Bronchus fibroblast of lung (primary cell): Measurements from ENCODE around the gene HSD17B8. TPM values are rescaled to one million over a fixed set of nuclear protein-coding genes. Genes with fewer than 3 reads are reported as not detected.

ENCODE experiments used
- total RNA-seq: library from RNA; depleted of rRNA; stranded (reverse); fragments of >200 nt; gene quantifications from 2 replicates; pipeline ENCODE4 v1.2.3, GENCODE V29; 2015

HSD17B8 gene
- total RNA-seq = 10.7 and 11.1 TPM in 2 replicates

DNA sequence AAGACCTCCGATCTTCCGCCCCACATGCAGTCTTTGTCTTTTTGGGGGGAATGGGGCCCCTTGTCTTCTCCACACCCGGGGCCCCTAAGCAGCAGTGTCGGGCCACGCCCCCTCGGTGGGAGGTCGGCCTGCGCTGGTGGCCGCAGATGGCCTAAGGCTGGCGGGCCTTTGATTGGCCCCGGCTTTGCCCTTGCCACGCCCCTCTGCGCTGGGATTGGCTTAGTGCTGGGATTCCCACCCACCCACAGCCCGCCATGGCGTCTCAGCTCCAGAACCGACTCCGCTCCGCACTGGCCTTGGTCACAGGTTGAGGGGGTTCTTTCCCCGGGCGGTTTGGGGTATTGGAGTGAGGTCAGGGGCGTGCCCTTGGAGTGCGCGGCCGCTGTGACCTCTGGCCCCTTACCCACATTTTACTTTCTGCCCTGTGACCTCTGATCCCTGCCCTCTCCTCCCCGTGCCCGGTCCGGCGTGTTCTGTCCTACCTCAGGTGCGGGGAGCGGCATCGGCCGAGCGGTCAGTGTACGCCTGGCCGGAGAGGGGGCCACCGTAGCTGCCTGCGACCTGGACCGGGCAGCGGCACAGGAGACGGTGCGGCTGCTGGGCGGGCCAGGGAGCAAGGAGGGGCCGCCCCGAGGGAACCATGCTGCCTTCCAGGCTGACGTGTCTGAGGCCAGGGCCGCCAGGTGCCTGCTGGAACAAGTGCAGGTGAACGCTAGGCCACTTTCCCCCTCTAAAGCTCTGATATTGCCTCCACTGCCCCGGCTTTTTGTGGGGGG lies at the start of gene HSD17B8:
HSD17B8 (plus strand) TSS at position 241 of the 776 bp plus-strand sequence; CDS start at position 255, 14 bp downstream.

DNA sequence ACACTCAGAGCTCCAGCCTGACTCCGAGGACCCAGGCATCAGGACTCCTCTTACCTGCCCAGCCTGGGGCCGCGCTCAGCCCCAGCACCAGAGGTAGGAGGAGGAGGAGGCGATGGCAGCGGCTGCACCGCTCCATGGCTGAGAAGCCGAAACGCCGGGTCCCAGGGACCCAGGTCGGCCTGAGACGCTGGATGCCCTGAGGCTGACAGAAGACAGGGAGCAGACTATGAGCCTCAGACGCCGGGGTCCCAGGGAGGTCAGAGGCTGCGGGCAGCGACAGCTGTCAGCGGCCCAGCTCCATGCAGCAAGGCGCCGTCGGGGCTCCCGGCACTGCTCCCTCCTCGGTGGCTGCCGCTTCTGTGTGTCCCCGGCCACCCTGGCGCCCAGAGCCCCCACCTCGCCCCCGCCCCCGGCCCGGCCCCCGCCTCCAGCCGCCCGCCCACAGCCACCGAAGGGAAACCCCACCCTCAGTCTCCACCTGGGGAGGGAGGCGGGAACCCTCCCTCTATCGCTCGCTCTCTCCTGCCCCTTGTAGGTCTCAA lies 12.3 kb upstream of the HSD17B8 start, which contains the start of gene COL11A2:
COL11A2 (minus strand) TSS at position 363 of the 542 bp plus-strand sequence; CDS start at position 136, 227 bp downstream.

DNA sequence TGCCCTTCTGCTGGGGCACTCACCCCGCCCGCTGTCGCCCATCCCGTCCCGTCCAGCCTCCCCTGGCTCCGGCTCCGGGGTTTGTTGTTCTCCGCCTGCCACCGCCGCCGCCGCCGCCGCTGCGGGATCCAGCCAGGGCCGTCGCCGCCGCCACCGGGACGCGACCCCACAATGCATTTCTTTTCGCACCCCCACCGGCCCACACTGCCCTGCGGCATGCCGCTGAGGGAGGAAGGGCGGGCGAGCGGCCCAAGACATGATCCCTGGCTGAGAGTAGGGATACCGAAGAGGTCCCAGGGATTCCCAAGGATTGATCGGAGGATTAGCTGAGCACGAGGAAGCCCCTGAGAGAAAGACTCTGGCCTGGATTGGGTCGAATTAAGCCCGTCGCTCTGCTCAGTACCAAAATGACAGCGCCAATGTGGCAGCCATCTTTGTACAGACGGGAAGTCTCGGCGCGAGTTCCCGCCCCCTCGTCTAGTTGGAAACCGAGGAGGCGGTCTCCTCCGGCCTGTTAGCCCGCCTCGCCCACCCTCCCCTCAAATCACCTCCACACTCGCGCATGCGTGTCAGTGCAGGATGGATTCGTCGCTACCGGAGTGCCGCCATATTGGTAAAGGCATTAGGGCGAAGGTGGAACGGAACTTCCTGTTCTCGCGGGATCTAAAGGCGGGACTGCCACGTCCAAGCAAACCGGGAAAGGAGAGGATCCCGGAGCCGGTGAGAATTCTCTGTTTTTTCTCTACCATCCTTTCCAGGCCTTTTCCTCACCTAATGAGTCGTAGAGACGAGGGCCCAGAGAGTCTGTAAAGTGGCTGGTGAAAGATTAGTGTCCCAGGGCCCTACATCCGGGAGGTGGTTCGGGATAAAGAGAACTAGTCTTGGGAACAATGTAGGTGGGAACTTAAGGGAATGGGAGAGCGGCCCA lies 4.0 kb upstream of the HSD17B8 start, which contains the start of the genes RXRB and SLC39A7:
RXRB (minus strand) TSS at position 447 of the 928 bp plus-strand sequence; CDS start at position 258, 189 bp downstream.
SLC39A7 (plus strand) TSS at position 649 of the 928 bp plus-strand sequence. CDS start 379 bp downstream, outside the sequence.

DNA sequence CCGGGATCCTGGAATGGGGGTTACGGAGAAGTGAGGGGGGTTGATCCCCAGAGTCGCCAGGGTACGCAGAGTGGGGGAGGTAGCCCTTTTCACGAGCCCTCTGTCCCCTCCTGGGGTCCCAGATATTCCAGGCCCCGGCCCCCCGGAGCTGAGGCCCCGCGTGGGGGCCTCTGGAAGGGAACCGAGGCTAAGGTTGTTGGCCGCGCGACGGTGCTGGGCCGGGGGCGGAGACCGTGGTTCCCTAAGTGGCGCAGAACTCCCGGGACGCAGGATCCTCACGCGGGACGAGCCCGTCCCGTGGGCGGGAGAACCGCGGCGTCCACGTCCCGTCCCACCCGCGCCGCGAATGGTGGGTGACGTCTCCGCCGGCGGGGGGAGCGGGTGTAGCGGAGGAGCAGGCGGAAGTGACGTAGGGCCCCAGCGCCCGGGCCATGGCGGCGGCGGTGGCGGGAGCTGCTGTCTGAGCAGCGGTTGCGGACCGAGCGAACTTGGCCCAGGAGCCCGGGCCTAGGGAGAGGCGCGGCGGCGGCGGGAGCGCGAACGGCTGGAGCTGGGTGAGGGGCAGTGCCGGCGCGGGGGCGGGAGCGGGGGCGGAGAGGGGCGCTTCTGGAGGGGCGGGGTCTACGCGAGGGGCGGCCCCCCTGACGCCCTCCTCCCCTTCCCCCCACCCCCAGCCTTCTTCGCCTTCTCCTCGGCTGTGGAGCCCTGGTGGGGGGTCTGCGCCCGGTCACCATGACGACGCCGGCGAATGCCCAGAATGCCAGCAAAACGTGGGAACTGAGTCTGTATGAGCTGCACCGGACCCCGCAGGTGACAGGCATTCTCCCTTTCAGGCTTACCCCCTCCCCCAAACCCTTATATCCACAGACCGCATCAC lies 3.9 kb downstream of the HSD17B8 start, which contains the start of gene RING1:
RING1 (plus strand) TSS at position 410 of the 877 bp plus-strand sequence; CDS start at position 733, 323 bp downstream.

Other genes starting within 250 kb of the HSD17B8 start
- gene BRD2, start 236.1 kb upstream of the HSD17B8 start, total RNA-seq = 85.8 and 87.9 TPM in 2 replicates
- not detected in 2 replicates for gene HLA-DOA, start 195.1 kb upstream of the HSD17B8 start, total RNA-seq
- gene HLA-DPA1, start 131.0 kb upstream of the HSD17B8 start, total RNA-seq = 0.50 TPM in 1 of 2 replicates, not detected in the other
- gene HLA-DPB1, start 128.7 kb upstream of the HSD17B8 start, total RNA-seq = 4.0 TPM in 1 of 2 replicates, not detected in the other
- 0.15 and 1.2 TPM in 2 replicates for gene COL11A2, start 12.2 kb upstream of the HSD17B8 start, total RNA-seq
- 22.2 and 23.2 TPM in 2 replicates for gene RXRB, start 4.0 kb upstream of the HSD17B8 start, total RNA-seq
- gene SLC39A7, start 3.8 kb upstream of the HSD17B8 start, total RNA-seq = 126 and 133 TPM in 2 replicates
- gene RING1, start 3.8 kb downstream of the HSD17B8 start, total RNA-seq = 12.9 and 13.2 TPM in 2 replicates
- 29.3 and 29.9 TPM in 2 replicates for gene VPS52, start 67.2 kb downstream of the HSD17B8 start, total RNA-seq
- gene RPS18, start 67.4 kb downstream of the HSD17B8 start, total RNA-seq = 4,367 and 4,951 TPM in 2 replicates
- gene B3GALT4, start 72.5 kb downstream of the HSD17B8 start, total RNA-seq = 4.4 and 4.9 TPM in 2 replicates
- gene WDR46, start 84.6 kb downstream of the HSD17B8 start, total RNA-seq = 74.8 and 75.7 TPM in 2 replicates
- gene PFDN6, start 84.9 kb downstream of the HSD17B8 start, total RNA-seq = 87.8 and 95.1 TPM in 2 replicates
- gene RGL2, start 94.3 kb downstream of the HSD17B8 start, total RNA-seq = 25.7 and 26.8 TPM in 2 replicates
- gene TAPBP, start 109.4 kb downstream of the HSD17B8 start, total RNA-seq = 61.8 and 65.1 TPM in 2 replicates
- gene ZBTB22, start 113.1 kb downstream of the HSD17B8 start, total RNA-seq = 14.4 and 15.6 TPM in 2 replicates
- 47.9 and 56.7 TPM in 2 replicates for gene DAXX, start 118.3 kb downstream of the HSD17B8 start, total RNA-seq
- gene KIFC1, start 187.2 kb downstream of the HSD17B8 start, total RNA-seq = 75.8 and 81.9 TPM in 2 replicates
- 24.1 and 29.6 TPM in 2 replicates for gene PHF1, start 206.4 kb downstream of the HSD17B8 start, total RNA-seq
- 317 and 380 TPM in 2 replicates for gene CUTA, start 213.5 kb downstream of the HSD17B8 start, total RNA-seq
- 3.4 and 4.8 TPM in 2 replicates for gene SYNGAP1, start 215.4 kb downstream of the HSD17B8 start, total RNA-seq
- gene ZBTB9, start 249.9 kb downstream of the HSD17B8 start, total RNA-seq = 3.7 TPM in 2 replicates